A549 (cell line): ENCODE data around the gene NAP1L4. TPM values are rescaled to one million over a fixed set of nuclear protein-coding genes. Genes with fewer than 3 reads are reported as not detected.

Experiments
- ATAC-seq, 2 experiments: fragments of 200-7000 bp in 1 of 2; fragments of >200 bp in 1 of 2; cut with Nextera tagmentation in 1 of 2; cut with Tn5 transposase in 1 of 2; 3 replicates each; pipeline versions ENCODE4 v1.8.0 to v1.9.1; 2018 to 2020; ENCODE audit warnings: mild to moderate bottlenecking in 1 of 2, moderate library complexity in 1 of 2
- CTCF ChIA-PET: fragments of 300-600 bp; sonication (Branson Sonifier 250); formaldehyde crosslinking; extraction: SDS; loops from one replicate; lab custom pipeline; 2021; ENCODE audit warnings: antibody characterized with exemption, inconsistent platforms; lab: Yijun Ruan, JAX
- POLR2A ChIA-PET: fragments of 350-600 bp; formaldehyde crosslinking; extraction: SDS; loops from one replicate; lab custom pipeline; 2021; ENCODE audit warnings: antibody characterized with exemption, inconsistent platforms; lab: Yijun Ruan, JAX
- DNase-seq, 2 experiments: peaks; one replicate each; pipeline versions ENCODE4 v3.0.0 to v3.0.0-alpha.2; 2011 to 2016; ENCODE audit warnings: low read depth in 1 of 2, low spot score in 1 of 2
- FAIRE-seq: peaks from 2 replicates; lab custom pipeline; 2011; peaks lifted over from hg19 to GRCh38; lab: Jason Lieb, UNC
- H3K27ac ChIP-seq, 2 experiments: fragments of >200 bp; sonication (Bioruptor Twin); formaldehyde crosslinking; 3 replicates each; pipeline ENCODE4 v1.5.1; 2016 to 2017
- H3K4me1 ChIP-seq: fragments of >200 bp; sonication (Bioruptor Twin); formaldehyde crosslinking; 3 replicates; pipeline ENCODE4 v1.6.1; 2016
- H3K4me2 ChIP-seq: fragments of >200 bp; sonication (Bioruptor Twin); formaldehyde crosslinking; 3 replicates; pipeline ENCODE4 v1.6.1; 2016
- H3K4me3 ChIP-seq: fragments of >200 bp; sonication (Bioruptor Twin); formaldehyde crosslinking; 3 replicates; pipeline ENCODE4 v1.5.1; 2016
- H3K9me3 ChIP-seq: fragments of >200 bp; sonication (Bioruptor Twin); formaldehyde crosslinking; 3 replicates; pipeline ENCODE4 v1.6.1; 2016
- BHLHE40 ChIP-seq: IDR thresholded peaks from 2 replicates; pipeline ENCODE4 v1.6.1; 2012; ENCODE audit warnings: low read depth, low read length, inconsistent platforms
- CBX2 ChIP-seq: fragments of 200-600 bp; sonication (generic); IDR thresholded peaks from 2 replicates; pipeline ENCODE4 v1.6.1; 2016; ENCODE audit warnings: low read depth, mild to moderate bottlenecking, borderline replicate concordance
- CBX8 ChIP-seq: fragments of 200-600 bp; sonication (generic); IDR thresholded peaks from 2 replicates; pipeline ENCODE4 v1.6.1; 2016
- CEBPB ChIP-seq, 2 experiments: fragments of >200 bp in 1 of 2; sonication (Bioruptor Twin) in 1 of 2; formaldehyde crosslinking in 1 of 2; IDR thresholded peaks; 2 replicates each; pipeline ENCODE4 v1.6.1; 2012 to 2016
- CHD2 ChIP-seq: fragments of 150-350 bp; IDR thresholded peaks from 2 replicates; pipeline ENCODE4 v1.6.1; 2014; ENCODE audit warnings: low read length; ENCODE audit not compliant: partially characterized antibody
- E2F6 ChIP-seq: IDR thresholded peaks from 2 replicates; pipeline ENCODE4 v1.6.1; 2012; ENCODE audit warnings: low read depth, borderline replicate concordance
- EHF ChIP-seq: fragments of 250-450 bp; sonication (Bioruptor Pico); IDR thresholded peaks from 2 replicates; pipeline ENCODE4 v1.5.0; 2020; ENCODE audit warnings: mild to moderate bottlenecking
- ELK1 ChIP-seq: fragments of 150-350 bp; IDR thresholded peaks from 2 replicates; pipeline ENCODE4 v1.6.1; 2014; ENCODE audit warnings: low read depth, mild to moderate bottlenecking, low read length
- HDAC2 ChIP-seq: fragments of 200-600 bp; sonication (generic); IDR thresholded peaks from 2 replicates; pipeline ENCODE4 v1.6.1; 2016
- HOXA7 ChIP-seq: fragments of 250-450 bp; sonication (Bioruptor Pico); IDR thresholded peaks from 2 replicates; pipeline ENCODE4 v1.5.0; 2020; ENCODE audit warnings: mild to moderate bottlenecking, moderate library complexity
- JUNB ChIP-seq: fragments of >200 bp; sonication (Bioruptor Twin); formaldehyde crosslinking; IDR thresholded peaks from 2 replicates; pipeline ENCODE4 v1.6.1; 2016
- KDM5A ChIP-seq: fragments of 200-600 bp; sonication (generic); IDR thresholded peaks from 2 replicates; pipeline ENCODE4 v1.6.1; 2016; ENCODE audit warnings: antibody characterized with exemption, mild to moderate bottlenecking
- NFE2L2 ChIP-seq: fragments of 150-350 bp; conservative IDR thresholded peaks from 2 replicates; pipeline ENCODE4 v1.6.1; 2014; ENCODE audit warnings: low read length
- NR3C1 ChIP-seq: fragments of >200 bp; sonication (Bioruptor Twin); formaldehyde crosslinking; IDR thresholded peaks from 3 replicates; pipeline ENCODE4 v1.6.1; 2017
- PBX3 ChIP-seq: IDR thresholded peaks from 2 replicates; pipeline ENCODE4 v1.6.1; 2012
- POLR2A ChIP-seq: IDR thresholded peaks from 2 replicates; pipeline ENCODE4 v1.6.1; 2012; ENCODE audit warnings: mild to moderate bottlenecking, low read length
- RAD21 ChIP-seq, 2 experiments: fragments of >200 bp in 1 of 2; sonication (Bioruptor Twin) in 1 of 2; formaldehyde crosslinking in 1 of 2; IDR thresholded peaks in 1 of 2; conservative IDR thresholded peaks in 1 of 2; 2 replicates in 1 of 2; 3 replicates in 1 of 2; pipeline ENCODE4 v1.6.1; 2012 to 2018; ENCODE audit warnings: inconsistent platforms in 1 of 2
- RCOR1 ChIP-seq: fragments of 150-350 bp; IDR thresholded peaks from 2 replicates; pipeline ENCODE4 v1.6.1; 2014; ENCODE audit warnings: antibody characterized with exemption, low read length, low read depth
- RFX5 ChIP-seq: fragments of 450-650 bp; IDR thresholded peaks from 2 replicates; pipeline ENCODE4 v1.7.1; 2014; ENCODE audit warnings: antibody characterized with exemption, mild to moderate bottlenecking, moderate library complexity
- RNF2 ChIP-seq: fragments of 200-600 bp; sonication (generic); IDR thresholded peaks from 2 replicates; pipeline ENCODE4 v1.6.1; 2016; ENCODE audit warnings: low read depth, mild to moderate bottlenecking, antibody characterized with exemption, moderate library complexity, borderline replicate concordance
- SMC3 ChIP-seq: fragments of >200 bp; sonication (Bioruptor Twin); formaldehyde crosslinking; IDR thresholded peaks from 3 replicates; pipeline ENCODE4 v1.6.1; 2018; ENCODE audit warnings: inconsistent platforms
- TFCP2L1 ChIP-seq: fragments of 250-450 bp; sonication (Bioruptor Pico); IDR thresholded peaks from 2 replicates; pipeline ENCODE4 v1.5.0; 2021; ENCODE audit warnings: mild to moderate bottlenecking
- TP53 ChIP-seq: fragments of 250-450 bp; sonication (Bioruptor Pico); IDR thresholded peaks from 2 replicates; pipeline ENCODE4 v1.5.0; 2021; ENCODE audit warnings: mild to moderate bottlenecking, moderate library complexity
- ZC3H11A ChIP-seq: fragments of 450-650 bp; IDR thresholded peaks from 2 replicates; pipeline ENCODE4 v1.6.1; 2014; ENCODE audit warnings: antibody characterized with exemption, mild to moderate bottlenecking
- ZFP36 ChIP-seq: fragments of 450-650 bp; IDR thresholded peaks from 2 replicates; pipeline ENCODE4 v1.6.1; 2014; ENCODE audit warnings: borderline replicate concordance; ENCODE audit not compliant: partially characterized antibody
- ZNF302 ChIP-seq: fragments of 250-450 bp; sonication (Bioruptor Pico); IDR thresholded peaks from 2 replicates; pipeline ENCODE4 v1.9.0; 2021; ENCODE audit warnings: inconsistent platforms, mild to moderate bottlenecking, moderate library complexity
- WGBS: methylation state at CpG from one replicate; pipeline ENCODE4 v1.1.6; 2017; ENCODE audit errors: missing lambda C conversion rate; 5-methylcytosine and 5-hydroxymethylcytosine counted together
- polyA plus RNA-seq, 4 experiments: library from polyadenylated mRNA; depleted of rRNA in 3 of 4; stranded (reverse); fragments of >200 nt; fragmentation: RNase III in 1 of 4; extraction: RNeasy Plus Mini Kit Qiagen cat#74134 plus additional on column Dnase treatment in 1 of 4; gene quantifications; 2 replicates in 3 of 4; 3 replicates in 1 of 4; pipeline ENCODE4 v1.2.3, GENCODE V29; 2011 to 2017

Gene NAP1L4
- polyA plus RNA-seq, 2 of the 4 experiments (the other 2 are of a cell fraction) = 132 to 148 TPM

DNA sequence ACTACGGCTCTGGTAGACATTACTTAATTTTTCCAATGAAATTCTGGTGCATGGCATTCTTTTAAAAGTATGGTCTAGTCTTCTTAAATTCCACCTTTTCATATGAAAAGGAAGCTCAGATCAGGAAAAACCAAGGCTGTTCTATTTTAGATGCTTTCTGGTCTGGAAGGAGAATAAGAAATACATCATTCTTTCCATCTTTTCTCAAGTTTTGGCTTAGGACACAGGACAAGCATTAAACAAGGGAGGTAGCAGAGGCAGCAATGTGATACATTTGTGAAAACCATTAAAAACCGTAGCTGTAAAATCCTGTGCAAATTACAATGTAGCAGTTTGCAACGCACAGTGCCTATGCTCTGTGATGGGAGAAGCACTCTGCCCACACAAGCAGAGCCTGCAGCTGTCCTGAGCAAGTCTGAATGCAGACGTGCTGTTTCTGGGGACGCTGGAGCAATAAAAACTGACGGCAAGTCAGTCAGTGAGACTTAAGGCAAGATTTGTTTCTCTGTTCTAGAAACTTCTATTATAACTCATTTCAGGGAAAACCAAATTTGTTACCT, 23.7 kb downstream of the NAP1L4 start:
- 82% methylated on average over 6 of the region's 6 CpGs for WGBS
- FAIRE-seq = no peak
- no peak overlapping the region for H3K4me2 ChIP-seq

DNA sequence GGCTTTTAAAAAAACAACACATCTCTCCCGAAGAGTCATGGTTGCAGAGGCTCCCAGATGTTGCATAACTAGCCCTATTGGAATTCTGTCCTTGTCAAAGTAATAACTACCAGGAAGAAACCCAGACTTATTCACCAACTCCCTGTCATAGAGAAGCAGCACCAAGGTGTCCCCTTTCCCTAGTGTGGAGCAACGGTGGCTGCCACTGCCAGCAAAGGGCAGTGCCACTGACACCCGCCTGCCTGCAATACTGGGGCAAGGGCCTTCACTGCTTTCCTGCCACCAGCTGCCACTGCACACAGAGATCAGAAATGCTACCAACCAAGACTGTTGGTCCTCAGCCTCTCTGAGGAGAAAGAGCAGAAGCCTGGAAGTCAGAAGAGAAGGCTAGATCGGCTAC, 27.3 kb downstream of the NAP1L4 start:
- Histone ChIP-seq H3K9me3 (no peaks in the 10 kb centered on the region), H3K4me2 (no peak overlapping the region), H3K4me1 (no peaks in the 10 kb centered on the region), H3K27ac (no peak overlapping the region), H3K4me3 (no peak overlapping the region)
- WGBS = 87% methylated on average over 4 of the region's 4 CpGs
- POLR2A ChIA-PET = no interaction called here
- ATAC-seq (no peak), DNase-seq (no peak), FAIRE-seq (no peak)
- TF ChIP-seq CBX8 (no peak), NR3C1 (no peak), EHF (CRISPR knock-in tag) (no peak), JUNB (no peak), BHLHE40 (no peak), ZC3H11A (no peak), ZNF302 (CRISPR knock-in tag) (no peak), TP53 (CRISPR knock-in tag) (no peak)
- CTCF ChIA-PET = interaction anchor here (1.2 to 3.0 kb wide), 4 partner anchors 9 to 73 kb away, joined by 3 to 10 read pairs (median 5); no protein-coding TSS in a partner anchor

More for the DNA sequence above, 23.7 kb downstream of the NAP1L4 start:
- DNase-seq = no peak
- H3K4me1 ChIP-seq = no peaks in the 10 kb centered on the region
- no peak for TF ChIP-seq HOXA7 (CRISPR knock-in tag)
- no peak for TF ChIP-seq CBX2
- no peak for TF ChIP-seq RNF2
- no peak for TF ChIP-seq RFX5
- no peak for TF ChIP-seq CEBPB (IDR thresholded peaks at IDR 0.05)
- no peak for TF ChIP-seq RAD21 (conservative IDR thresholded peaks at IDR 0.05 in 1 of 2, IDR thresholded peaks at IDR 0.05 in 1 of 2)
- no peak for TF ChIP-seq E2F6
- TF ChIP-seq ELK1 = no peak
- no peak for TF ChIP-seq HDAC2
- no peak for TF ChIP-seq EHF (CRISPR knock-in tag)
- TF ChIP-seq, all 56 proteins: peak for 0
- Histone ChIP-seq H3K27ac (no peak overlapping the region), H3K9me3 (no peaks in the 10 kb centered on the region), H3K4me3 (no peak overlapping the region)
- no peak for ATAC-seq
- CTCF ChIA-PET = interaction anchor here (0.9 to 2.9 kb wide), 5 partner anchors 12 to 123 kb away, joined by 3 to 9 read pairs (median 3); partner anchors contain the start of gene PHLDA2
- POLR2A ChIA-PET = interaction anchor here (0.9 kb wide), 1 partner anchor 24 kb away, joined by 3 read pairs; the partner anchor contains the start of gene NAP1L4

- ATAC-seq (no peak), FAIRE-seq (no peak)
- H3K4me2 ChIP-seq = no peak overlapping the region
- 96% methylated on average over 6 of the region's 6 CpGs for WGBS
- CTCF ChIA-PET = interaction anchor here (2.1 kb wide), 1 partner anchor 12 kb away, joined by 5 read pairs; no protein-coding TSS in a partner anchor
- TF ChIP-seq POLR2A (no peak), RCOR1 (no peak), PBX3 (no peak), NFE2L2 (no peak), RFX5 (no peak), CBX2 (no peak), CEBPB (IDR thresholded peaks at IDR 0.05) (no peak), TFCP2L1 (CRISPR knock-in tag) (no peak), SMC3 (no peak), JUNB (no peak), CBX8 (no peak), TP53 (CRISPR knock-in tag) (no peak), ZC3H11A (no peak), CHD2 (no peak), ZFP36 (no peak), KDM5A (no peak)
- TF ChIP-seq, all 56 proteins: peak for 0
- no peak overlapping the region for H3K4me3 ChIP-seq
- POLR2A ChIA-PET = no interaction called here
- no peaks in the 10 kb centered on the region for H3K4me1 ChIP-seq
- H3K9me3 ChIP-seq = no peaks in the 10 kb centered on the region
- DNase-seq = no peak
- no peak overlapping the region for H3K27ac ChIP-seq
Observed at GRCh38 chr11:2963761-2964160, 28.4 kb downstream of the NAP1L4 start.
